ENCODE results near the gene DYNLRB1. TPM values are rescaled to one million over a fixed set of nuclear protein-coding genes. Genes with fewer than 3 reads are reported as not detected.

DYNLRB1 gene
- total and polyA plus RNA-seq, 9 of the 15 experiments (the other 6 are each of a cell fraction or from before 2014, with no cell fraction given), result 48.7 to 358 (median 121) TPM

- H2AFZ ChIP-seq (ENCODE audit: low read depth, low read length), result no peak overlapping the region
- POLR2A ChIA-PET, result interaction anchor here (0.9 to 1.2 kb wide), 2 partner anchors 10 to 18 kb away, joined by 3 read pairs; partner anchors contain the start of gene DYNLRB1
- peaks cover 70% of the 10 kb centered on the region for H3K36me3 ChIP-seq (ENCODE audit: control insufficient read depth, insufficient read depth, low read length)
- no peaks in the 10 kb centered on the region; the same call in 1 of the 2 replicates for H3K9me3 ChIP-seq (replicated peaks; ENCODE audit: control insufficient read depth, insufficient read depth, low read depth, low read length)
- H3K79me2 ChIP-seq (ENCODE audit: control insufficient read depth, insufficient read depth, low read length), result peaks cover 4% of the 10 kb centered on the region; the same call in 1 of the 3 replicates
- no peaks in the 10 kb centered on the region for H3K9me1 ChIP-seq (ENCODE audit: control insufficient read depth, insufficient read depth, low read length)
- in situ Hi-C loops (cut with MboI), result loop anchor here (10.0 kb wide), 1 partner anchor 170 kb away; the partner anchor contains the start of gene TP53INP2
- peaks cover 0 to 3% of the 10 kb centered on the region in 2 experiments; a peak in 1 of 5 replicates for H3K4me1 ChIP-seq (replicated peaks in 1 of 2; ENCODE audit: control insufficient read depth in 2 of 2, insufficient read depth in 2 of 2, low read length in 2 of 2)
- FAIRE-seq (no peak), DNase-seq (ENCODE audit: extremely low read depth in 1 of 4, low spot score in 3 of 4) (no peak), ATAC-seq (no peak)
- no peak overlapping the region for H3K27ac ChIP-seq (ENCODE audit: extremely low read depth, low read depth, low read length)
- peak overlapping the region in 1 of 2 experiments; percentile 14; a peak in 1 of 4 replicates for H3K9ac ChIP-seq (ENCODE audit: insufficient read depth in 1 of 2, low read depth in 2 of 2, low read length in 2 of 2)
- peaks cover 3% of the 10 kb centered on the region; the same call in 1 of the 2 replicates for H4K20me1 ChIP-seq (replicated peaks; ENCODE audit: control insufficient read depth, insufficient read depth, low read length)
- WGBS (ENCODE audit: insufficient coverage, low coverage, missing lambda C conversion rate), result 90% methylated on average over 15 of the region's 15 CpGs
- no peak overlapping the region for H3K4me3 ChIP-seq
- no TSS peak for BruUV-seq (replicated peaks)
- H3K4me2 ChIP-seq (ENCODE audit: insufficient read depth, low read length), result no peak overlapping the region
- no peaks in the 10 kb centered on the region for H3K27me3 ChIP-seq (ENCODE audit: control insufficient read depth in 2 of 2, insufficient read depth in 2 of 2, low read length in 2 of 2)
- intact Hi-C loops (cut with micrococcal nuclease), result loop anchor here (5.0 kb wide), 3 partner anchors 233 to 342 kb away; no protein-coding TSS in a partner anchor
- CTCF ChIA-PET (ENCODE audit: low intra/inter-chr PET ratio), result no interaction called here
- TF ChIP-seq ZBTB11 (CRISPR knock-in tag; IDR thresholded peaks at IDR 0.05) (no peak), MXI1 (IDR thresholded peaks at IDR 0.05; ENCODE audit: low read depth, low read length) (no peak), ATF3 (IDR thresholded peaks at IDR 0.05) (no peak), ATF3 (CRISPR knock-in tag; conservative IDR thresholded peaks at IDR 0.05) (no peak), MECOM (CRISPR knock-in tag; IDR thresholded peaks at IDR 0.05) (no peak), ARID2 (IDR thresholded peaks at IDR 0.05) (no peak), HES1 (IDR thresholded peaks at IDR 0.05; ENCODE audit: low read depth) (no peak), ELF1 (tag; IDR thresholded peaks at IDR 0.05) (no peak), GMEB1 (CRISPR knock-in tag; IDR thresholded peaks at IDR 0.05) (no peak)
These were observed 18.4 kb downstream of the DYNLRB1 start for GRCh38 chr20:34534391-34535165.

All from K562 (cell line).